GDM1 (cell line): ENCODE data around the gene NSD2.

Experiments used
- DNase-seq: peaks from one replicate; lab custom pipeline; 2025; lab: John Stamatoyannopoulos, UW

Gene NSD2

GRCh38 chr4:1864076-1865008 lies 6.9 kb upstream of the NSD2 start:
- no peak for DNase-seq

GRCh38 chr4:1866189-1866661 lies 5.0 kb upstream of the NSD2 start:
- no peak for DNase-seq

GRCh38 chr4:1868293-1868692 lies 2.9 kb upstream of the NSD2 start:
- DNase-seq: no peak

- DNase-seq: no peak
These were observed 2.3 kb upstream of the NSD2 start for GRCh38 chr4:1868912-1869311.

GRCh38 chr4:1869530-1870327 lies 1.5 kb upstream of the NSD2 start:
- no peak for DNase-seq

- DNase-seq: no peak
These were observed 940 bp upstream of the NSD2 start for GRCh38 chr4:1870328-1870577.

GRCh38 chr4:1871471-1872021 lies 353 bp downstream of the NSD2 start:
- DNase-seq: no peak

- DNase-seq: no peak
These were observed 1.7 kb downstream of the NSD2 start for GRCh38 chr4:1872870-1873269.

GRCh38 chr4:1873291-1873690 lies 2.1 kb downstream of the NSD2 start:
- DNase-seq: no peak

GRCh38 chr4:1873776-1874175 lies 2.6 kb downstream of the NSD2 start:
- DNase-seq: no peak

GRCh38 chr4:1874201-1874600 lies 3.0 kb downstream of the NSD2 start:
- no peak for DNase-seq

- DNase-seq: no peak
These were observed 8.3 kb downstream of the NSD2 start for GRCh38 chr4:1879485-1879884.

- no peak for DNase-seq
These were observed 9.1 kb downstream of the NSD2 start for GRCh38 chr4:1880332-1880731.

- DNase-seq: no peak
These were observed 11.7 kb downstream of the NSD2 start for GRCh38 chr4:1882850-1883271.

- DNase-seq: no peak
These were observed 12.4 kb downstream of the NSD2 start for GRCh38 chr4:1883583-1883982.

GRCh38 chr4:1885414-1885813 lies 14.2 kb downstream of the NSD2 start:
- no peak for DNase-seq

- no peak for DNase-seq
These were observed 15.9 kb downstream of the NSD2 start for GRCh38 chr4:1887052-1887451.

- DNase-seq: no peak
These were observed 19.9 kb downstream of the NSD2 start for GRCh38 chr4:1890979-1891570.

GRCh38 chr4:1895971-1896657 lies 24.9 kb downstream of the NSD2 start:
- DNase-seq: no peak

- DNase-seq: no peak
These were observed 25.4 kb downstream of the NSD2 start for GRCh38 chr4:1896658-1896991.

- DNase-seq: no peak
These were observed 26.8 kb downstream of the NSD2 start for GRCh38 chr4:1898007-1898406.

- no peak for DNase-seq
These were observed 27.5 kb downstream of the NSD2 start for GRCh38 chr4:1898681-1899080.
